SK-N-SH (cell line): ENCODE measurements around the gene LPP. TPM values are rescaled to one million over a fixed set of nuclear protein-coding genes. Genes with fewer than 3 reads are reported as not detected.

Source experiments
- CTCF ChIA-PET: fragments of 300-600, 350-600 bp; formaldehyde crosslinking; extraction: SDS; loops from one replicate; lab custom pipeline; 2021; lab: Yijun Ruan, JAX
- POLR2A ChIA-PET: fragments of 350-600 bp; sonication (Branson Sonifier 250); formaldehyde crosslinking; extraction: SDS; loops from one replicate; lab custom pipeline; 2020; ENCODE audit warnings: antibody characterized with exemption, inconsistent platforms; lab: Yijun Ruan, JAX
- DNase-seq: peaks from one replicate; pipeline ENCODE4 v3.0.0; 2012
- H2AFZ ChIP-seq: fragments of 200-600 bp; sonication (generic); 2 replicates; pipeline ENCODE4 v1.8.1; 2016; ENCODE audit warnings: antibody characterized with exemption, mild to moderate bottlenecking, low read depth
- H3F3A ChIP-seq: fragments of 200-600 bp; sonication (generic); replicated peaks from 2 replicates; pipeline ENCODE3; 2016; ENCODE audit warnings: antibody characterized with exemption, mild to moderate bottlenecking; ENCODE audit not compliant: insufficient read depth
- H3K27ac ChIP-seq, 2 experiments: fragments of 200-500 bp in 1 of 2; fragments of 200-600 bp in 1 of 2; sonication (Bioruptor generic) in 1 of 2; sonication (generic), shearing (Covaris generic) in 1 of 2; 2 replicates each; pipeline versions ENCODE4 v1.5.1 to v1.6.1; 2014 to 2016; ENCODE audit warnings: low read depth in 2 of 2, inconsistent platforms in 1 of 2, low read length in 1 of 2, mild to moderate bottlenecking in 1 of 2, mixed read lengths in 1 of 2
- H3K27me3 ChIP-seq: fragments of 200-600 bp; sonication (generic), shearing (Covaris generic); 2 replicates; pipeline ENCODE4 v1.6.1; 2016; ENCODE audit warnings: mixed run types; ENCODE audit not compliant: insufficient read depth
- H3K36me3 ChIP-seq, 2 experiments: fragments of 200-500 bp in 1 of 2; fragments of 200-600 bp in 1 of 2; sonication (Bioruptor generic) in 1 of 2; sonication (generic) in 1 of 2; replicated peaks in 1 of 2; 2 replicates each; pipeline versions ENCODE3 to v1.5.1; 2014 to 2016; ENCODE audit warnings: low read length in 1 of 2, mild to moderate bottlenecking in 1 of 2; ENCODE audit not compliant: insufficient read depth in 2 of 2, control insufficient read depth in 1 of 2
- H3K4me1 ChIP-seq, 2 experiments: fragments of 200-500 bp in 1 of 2; fragments of 200-600 bp in 1 of 2; sonication (Bioruptor generic) in 1 of 2; sonication (generic), shearing (Covaris generic) in 1 of 2; 2 replicates each; pipeline versions ENCODE4 v1.5.1 to v1.6.1; 2014 to 2016; ENCODE audit warnings: low read depth in 1 of 2, low read length in 1 of 2, mixed run types in 1 of 2; ENCODE audit not compliant: insufficient read depth in 2 of 2, control insufficient read depth in 1 of 2
- H3K4me2 ChIP-seq: fragments of 200-600 bp; sonication (generic), shearing (Covaris generic); 2 replicates; pipeline ENCODE4 v1.6.1; 2017; ENCODE audit warnings: mixed run types
- H3K4me3 ChIP-seq, 2 experiments: fragments of 200-500 bp in 1 of 2; fragments of 200-600 bp in 1 of 2; sonication (Bioruptor generic) in 1 of 2; sonication (generic), shearing (Covaris generic) in 1 of 2; 2 replicates each; pipeline versions ENCODE4 v1.5.1 to v1.8.1; 2014 to 2016; ENCODE audit warnings: low read depth in 2 of 2, inconsistent platforms in 1 of 2, low read length in 1 of 2, mild to moderate bottlenecking in 1 of 2, mixed read lengths in 1 of 2, moderate library complexity in 1 of 2
- H3K79me2 ChIP-seq: fragments of 200-600 bp; sonication (generic); 2 replicates; pipeline ENCODE4 v1.8.1; 2017; ENCODE audit warnings: mild to moderate bottlenecking; ENCODE audit not compliant: insufficient read depth
- H3K9ac ChIP-seq: fragments of 200-600 bp; sonication (generic); 2 replicates; pipeline ENCODE4 v1.6.1; 2017; ENCODE audit warnings: mixed run types
- H3K9me2 ChIP-seq: fragments of 200-600 bp; sonication (generic); 2 replicates; pipeline ENCODE4 v1.6.1; 2017; ENCODE audit warnings: mixed run types
- H3K9me3 ChIP-seq: fragments of 200-600 bp; sonication (generic); 2 replicates; pipeline ENCODE4 v1.6.1; 2017; ENCODE audit warnings: mixed run types, mild to moderate bottlenecking, moderate library complexity
- H4K20me1 ChIP-seq: fragments of 200-600 bp; sonication (generic); 2 replicates; pipeline ENCODE4 v1.6.1; 2017; ENCODE audit warnings: mild to moderate bottlenecking, mixed run types; ENCODE audit not compliant: insufficient read depth
- CHD2 ChIP-seq: fragments of 150-350 bp; IDR thresholded peaks from 2 replicates; pipeline ENCODE4 v1.6.1; 2018; ENCODE audit warnings: low read length; ENCODE audit not compliant: partially characterized antibody
- EP300 ChIP-seq, 2 experiments: IDR thresholded peaks; 2 replicates each; pipeline versions ENCODE4 v1.4.0 to v1.6.1; 2012; ENCODE audit warnings: borderline replicate concordance in 1 of 2, low read depth in 1 of 2, low read length in 1 of 2
- EZH2phosphoT487 ChIP-seq: fragments of 200-600 bp; sonication (generic); IDR thresholded peaks from 2 replicates; pipeline ENCODE4 v1.6.1; 2017; ENCODE audit warnings: low read depth, mixed run types, mild to moderate bottlenecking, antibody characterized with exemption, moderate library complexity, borderline replicate concordance
- FOSL2 ChIP-seq: IDR thresholded peaks from 2 replicates; pipeline ENCODE4 v1.4.0; 2012; ENCODE audit warnings: low read depth, mild to moderate bottlenecking, moderate library complexity, borderline replicate concordance
- GABPA ChIP-seq: IDR thresholded peaks from 2 replicates; pipeline ENCODE4 v1.4.0; 2012; ENCODE audit warnings: low read depth, mild to moderate bottlenecking
- GATA2 ChIP-seq: sonication (generic); formaldehyde crosslinking; IDR thresholded peaks from 2 replicates; pipeline ENCODE4 v1.5.0; 2020; ENCODE audit warnings: mild to moderate bottlenecking, missing genetic modification reagents
- IRF3 ChIP-seq: fragments of 150-350 bp; IDR thresholded peaks from 2 replicates; pipeline ENCODE4 v1.6.1; 2016; ENCODE audit warnings: mild to moderate bottlenecking, low read depth, low read length
- JUND ChIP-seq: IDR thresholded peaks from 2 replicates; pipeline ENCODE4 v1.4.0; 2012
- MEF2A ChIP-seq: IDR thresholded peaks from 2 replicates; pipeline ENCODE4 v1.4.0; 2012; ENCODE audit warnings: low read depth, borderline replicate concordance
- NFIC ChIP-seq: IDR thresholded peaks from 2 replicates; pipeline ENCODE4 v1.4.0; 2012; ENCODE audit warnings: borderline replicate concordance
- NRF1 ChIP-seq: IDR thresholded peaks from 2 replicates; pipeline ENCODE4 v1.6.1; 2012; ENCODE audit warnings: low read depth, mild to moderate bottlenecking, low read length
- POLR2AphosphoS5 ChIP-seq: IDR thresholded peaks from 2 replicates; pipeline ENCODE4 v1.6.1; 2012; ENCODE audit warnings: low read depth, low read length
- RFX5 ChIP-seq: IDR thresholded peaks from 2 replicates; pipeline ENCODE4 v1.6.1; 2012; ENCODE audit warnings: mild to moderate bottlenecking, improper control_type of control experiment, low read length
- RXRA ChIP-seq: IDR thresholded peaks from 2 replicates; pipeline ENCODE4 v1.4.0; 2012; ENCODE audit warnings: low read depth, mild to moderate bottlenecking, borderline replicate concordance
- SIN3A ChIP-seq: IDR thresholded peaks from 2 replicates; pipeline ENCODE4 v1.6.1; 2012; ENCODE audit warnings: low read depth, mild to moderate bottlenecking, low read length, moderate library complexity, borderline replicate concordance
- TAF1 ChIP-seq: IDR thresholded peaks from 2 replicates; pipeline ENCODE4 v1.6.1; 2012; ENCODE audit warnings: low read depth, mild to moderate bottlenecking, low read length, moderate library complexity, borderline replicate concordance
- TCF12 ChIP-seq: IDR thresholded peaks from 2 replicates; pipeline ENCODE4 v1.4.0; 2012
- TEAD4 ChIP-seq: IDR thresholded peaks from 2 replicates; pipeline ENCODE4 v1.4.0; 2012; ENCODE audit warnings: mild to moderate bottlenecking, borderline replicate concordance; ENCODE audit not compliant: insufficient read depth
- YY1 ChIP-seq: IDR thresholded peaks from 2 replicates; pipeline ENCODE4 v1.4.0; 2012; ENCODE audit warnings: low read depth, mild to moderate bottlenecking
- WGBS: methylation state at CpG from one replicate; pipeline ENCODE4 v1.1.6; 2017; ENCODE audit warnings: low lambda C conversion rate; 5-methylcytosine and 5-hydroxymethylcytosine counted together
- polyA plus RNA-seq, 3 experiments: library from polyadenylated mRNA; depleted of rRNA; stranded (reverse); fragments of >200 nt; gene quantifications; 2 replicates each; pipeline ENCODE4 v1.2.3, GENCODE V29; 2012
- TF ChIP-seq, protein P1 (sequence below): IDR thresholded peaks from 2 replicates; pipeline ENCODE4; 2012
- TF ChIP-seq, protein P2 (sequence below): IDR thresholded peaks from 2 replicates; pipeline ENCODE4 v1.4.0; 2012; ENCODE audit warnings: low read depth

Gene LPP
- polyA plus RNA-seq, 1 of the 3 experiments (the other 2 are of a cell fraction), result 6.6 TPM

- TF ChIP-seq, protein P1, sequence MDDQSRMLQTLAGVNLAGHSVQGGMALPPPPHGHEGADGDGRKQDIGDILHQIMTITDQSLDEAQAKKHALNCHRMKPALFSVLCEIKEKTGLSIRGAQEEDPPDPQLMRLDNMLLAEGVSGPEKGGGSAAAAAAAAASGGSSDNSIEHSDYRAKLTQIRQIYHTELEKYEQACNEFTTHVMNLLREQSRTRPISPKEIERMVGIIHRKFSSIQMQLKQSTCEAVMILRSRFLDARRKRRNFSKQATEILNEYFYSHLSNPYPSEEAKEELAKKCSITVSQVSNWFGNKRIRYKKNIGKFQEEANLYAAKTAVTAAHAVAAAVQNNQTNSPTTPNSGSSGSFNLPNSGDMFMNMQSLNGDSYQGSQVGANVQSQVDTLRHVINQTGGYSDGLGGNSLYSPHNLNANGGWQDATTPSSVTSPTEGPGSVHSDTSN, result no peak
- TF ChIP-seq TAF1, result no peak
- no peak for TF ChIP-seq EZH2phosphoT487
- no peak for TF ChIP-seq NFIC
- no peak for TF ChIP-seq GABPA
- TF ChIP-seq TEAD4, result no peak
- TF ChIP-seq SIN3A, result no peak
These were observed 77.5 kb downstream of the LPP start (continued) for GRCh38 chr3:188231456-188231855.

- Histone ChIP-seq H3K4me2 (peak overlapping the region; percentile 61), H3K36me3 (peaks cover 0 to 7% of the 10 kb centered on the region in 2 experiments), H3K27ac (peak overlapping the region in 1 of 2 experiments; percentile 89; a peak in 2 of 4 replicates), H3K27me3 (no peaks in the 10 kb centered on the region), H3K9ac (no peak overlapping the region), H2AFZ (no peak overlapping the region), H3K4me1 (peaks cover 0 to 14% of the 10 kb centered on the region in 2 experiments; a peak in 2 of 4 replicates), H3K4me3 (no peak overlapping the region), H3K9me3 (no peaks in the 10 kb centered on the region), H3K79me2 (peaks cover 95% of the 10 kb centered on the region), H4K20me1 (peaks cover 19% of the 10 kb centered on the region), H3K9me2 (no peaks in the 10 kb centered on the region), H3F3A (peaks cover 27% of the 10 kb centered on the region)
- ChIA-PET CTCF (no interaction called here), POLR2A (no interaction called here)
- WGBS, result 70% methylated on average over 2 of the region's 2 CpGs
- no peak for TF ChIP-seq JUND
- TF ChIP-seq, protein P1, result no peak
- no peak for TF ChIP-seq YY1
- TF ChIP-seq IRF3, result no peak
- TF ChIP-seq GATA2, result no peak
- TF ChIP-seq RFX5, result no peak
- no peak for DNase-seq
These were observed 78.7 kb downstream of the LPP start for GRCh38 chr3:188232656-188233055.

- H3K4me3 ChIP-seq, result no peak overlapping the region
- H2AFZ ChIP-seq, result no peak overlapping the region
- no peaks in the 10 kb centered on the region for H3K27me3 ChIP-seq
- H3K4me2 ChIP-seq, result peak overlapping the region; percentile 61
- H3K27ac ChIP-seq, result peak overlapping the region in 1 of 2 experiments; percentile 89; a peak in 2 of 4 replicates
- no peaks in the 10 kb centered on the region for H3K9me3 ChIP-seq
- peaks cover 0 to 7% of the 10 kb centered on the region in 2 experiments for H3K36me3 ChIP-seq
- DNase-seq, result no peak
- H3K79me2 ChIP-seq, result peaks cover 95% of the 10 kb centered on the region
- no peaks in the 10 kb centered on the region for H3K9me2 ChIP-seq
- ChIA-PET CTCF (no interaction called here), POLR2A (no interaction called here)
- peaks cover 17% of the 10 kb centered on the region for H4K20me1 ChIP-seq
- TF ChIP-seq EZH2phosphoT487 (no peak), TEAD4 (0 out of 2 replicates have a peak, but pooled peaks have one; percentile 43), MEF2A (peak; percentile 27; the same call in 1 of the 2 replicates), YY1 (no peak), NRF1 (no peak), RXRA (peak; percentile 36; the same call in 1 of the 2 replicates), EP300 (IDR thresholded peaks at IDR 0.05; ENCODE audit: borderline replicate concordance in 1 of 2, low read depth in 1 of 2, low read length in 1 of 2) (peak in 1 of 2 experiments; percentile 71; a peak in 1 of 4 replicates), FOSL2 (peak; percentile 59; the same call in 1 of the 2 replicates), TCF12 (peak; percentile 74), JUND (peak; percentile 81), POLR2AphosphoS5 (peak; percentile 38; the same call in 1 of the 2 replicates), NFIC (peak; percentile 66), CHD2 (no peak)
- TF ChIP-seq, protein P2, sequence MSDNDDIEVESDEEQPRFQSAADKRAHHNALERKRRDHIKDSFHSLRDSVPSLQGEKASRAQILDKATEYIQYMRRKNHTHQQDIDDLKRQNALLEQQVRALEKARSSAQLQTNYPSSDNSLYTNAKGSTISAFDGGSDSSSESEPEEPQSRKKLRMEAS, result no peak
- TF ChIP-seq, protein P1, result peak; percentile 87
- peaks cover 27% of the 10 kb centered on the region for H3F3A ChIP-seq
- H3K9ac ChIP-seq, result peak overlapping the region; percentile 60; the same call in 1 of the 2 replicates
- 10% methylated on average over 1 of the region's 1 CpG for WGBS
- H3K4me1 ChIP-seq, result peaks cover 0 to 16% of the 10 kb centered on the region in 2 experiments; a peak in 2 of 4 replicates
These were observed 79.4 kb downstream of the LPP start for GRCh38 chr3:188233320-188233719.
